Gastrocnemius medialis (tissue), 4 donors: Measurements from ENCODE around the gene KRTAP16-1. TPM values are rescaled to one million over a fixed set of nuclear protein-coding genes. Genes with fewer than 3 reads are reported as not detected.
"Not testable (repeated sequence)": the region's sequence is repeated elsewhere in the genome, so short reads cannot be mapped to it uniquely, and the experiment has no call there.

Source experiments
- ATAC-seq, 2 donors: fragments of 150-250 bp; one replicate each; pipeline ENCODE4 v1.9.1; 2016
- DNase-seq, 2 donors: peaks; one replicate each; pipeline ENCODE4 v3.0.0-alpha.2; 2019
- H3K27ac ChIP-seq, 4 donors: fragments of 200-600 bp; sonication (generic); 1 replicate in 1 of 4; 2 replicates in 3 of 4; pipeline ENCODE4 v1.5.1; 2016 to 2018; ENCODE audit warnings: mild to moderate bottlenecking in 2 of 4, moderate library complexity in 1 of 4
- H3K27me3 ChIP-seq, 3 donors: fragments of 200-600 bp; sonication (generic) in 2 of 3; 1 replicate in 1 of 3; 2 replicates in 2 of 3; pipeline versions ENCODE4 v1.5.1 to v1.6.0; 2016 to 2019; ENCODE audit warnings: mild to moderate bottlenecking in 1 of 3, moderate library complexity in 1 of 3
- H3K36me3 ChIP-seq, 2 donors: fragments of 200-600 bp; sonication (generic) in 1 of 2; one replicate each; pipeline ENCODE4 v1.5.1; 2017 to 2018
- H3K4me1 ChIP-seq, 2 donors: fragments of 200-600 bp; sonication (generic) in 1 of 2; one replicate each; pipeline ENCODE4 v1.5.1; 2016 to 2017; ENCODE audit warnings: mild to moderate bottlenecking in 2 of 2
- H3K4me3 ChIP-seq, 4 donors: fragments of 200-600 bp; sonication (generic) in 3 of 4; 1 replicate in 1 of 4; 2 replicates in 3 of 4; pipeline ENCODE4 v1.5.1; 2016 to 2019; ENCODE audit warnings: mild to moderate bottlenecking in 2 of 4
- H3K9me3 ChIP-seq, 3 donors: fragments of 200-600 bp; sonication (generic) in 2 of 3; 1 replicate in 1 of 3; 2 replicates in 2 of 3; pipeline ENCODE4 v1.5.1; 2016 to 2019
- CTCF ChIP-seq, 5 experiments: fragments of 450-650 bp in 3 of 5; fragments of 200-600 bp in 2 of 5; sonication (generic) in 2 of 5; IDR thresholded peaks in 4 of 5; conservative IDR thresholded peaks in 1 of 5; 1 replicate in 4 of 5; 2 replicates in 1 of 5; pipeline ENCODE4 v1.5.1; 2016 to 2019; ENCODE audit warnings: antibody characterized with exemption in 5 of 5, mild to moderate bottlenecking in 3 of 5, moderate library complexity in 3 of 5
- POLR2A ChIP-seq, 2 donors: fragments of 450-650 bp; IDR thresholded peaks; one replicate each; pipeline ENCODE4 v1.6.1; 2017; ENCODE audit warnings: antibody characterized with exemption in 2 of 2, mild to moderate bottlenecking in 2 of 2, moderate library complexity in 2 of 2
- in situ Hi-C, 4 donors: fragments of 200-750 bp; cut with MboI; loops; one replicate each; pipeline versions ENCODE4 v1.15.0 to v1.8.0; 2017; ENCODE audit warnings: low sequenced_read_pairs in 4 of 4
- intact Hi-C: fragments of 100-400 bp; cut with DNase I; formaldehyde crosslinking; loops from one replicate; pipeline ENCODE4 v1.15.1; 2023; ENCODE audit warnings: low total_unique reads
- total RNA-seq, 4 donors: library from RNA; depleted of rRNA; stranded (reverse); fragments of >200 nt; gene quantifications; one replicate each; pipeline versions ENCODE4 v1.1.0 to v1.2.3, GENCODE V29; 2016

Gene KRTAP16-1
- total RNA-seq, 4 donors from 2014 or later: not detected

DNA sequence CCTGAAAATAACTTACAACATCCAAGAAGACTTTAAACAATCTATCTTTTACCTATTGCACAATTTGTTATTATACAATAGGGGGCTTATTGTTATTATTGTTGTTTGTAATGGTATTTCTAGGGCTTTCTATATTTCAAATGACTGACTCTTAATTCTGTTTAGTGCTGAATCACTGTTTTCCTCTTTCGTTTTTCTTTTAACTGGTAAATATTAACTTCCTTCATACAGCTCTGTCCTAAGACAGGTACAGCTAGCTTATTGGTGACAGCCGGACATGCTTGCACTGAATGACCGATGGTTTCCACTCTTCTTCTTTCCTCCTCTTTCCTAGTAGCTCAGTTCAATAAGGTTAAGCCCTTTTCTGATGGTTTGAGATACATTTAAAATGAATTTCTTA lies 22.1 kb downstream of the KRTAP16-1 start:
- Histone ChIP-seq H3K9me3 (no peaks in the 10 kb centered on the region), H3K4me3 (no peak overlapping the region), H3K36me3 (no peaks in the 10 kb centered on the region), H3K4me1 (no peaks in the 10 kb centered on the region), H3K27ac (no peak overlapping the region), H3K27me3 (no peaks in the 10 kb centered on the region)
- TF ChIP-seq CTCF (IDR thresholded peaks at IDR 0.05 in 4 of 5, conservative IDR thresholded peaks at IDR 0.05 in 1 of 5): no peak
- TF ChIP-seq POLR2A (IDR thresholded peaks at IDR 0.05): no peak
- ATAC-seq (no peak), DNase-seq (no peak)
- intact Hi-C loops: no loop called here
- in situ Hi-C loops: no loop called here

DNA sequence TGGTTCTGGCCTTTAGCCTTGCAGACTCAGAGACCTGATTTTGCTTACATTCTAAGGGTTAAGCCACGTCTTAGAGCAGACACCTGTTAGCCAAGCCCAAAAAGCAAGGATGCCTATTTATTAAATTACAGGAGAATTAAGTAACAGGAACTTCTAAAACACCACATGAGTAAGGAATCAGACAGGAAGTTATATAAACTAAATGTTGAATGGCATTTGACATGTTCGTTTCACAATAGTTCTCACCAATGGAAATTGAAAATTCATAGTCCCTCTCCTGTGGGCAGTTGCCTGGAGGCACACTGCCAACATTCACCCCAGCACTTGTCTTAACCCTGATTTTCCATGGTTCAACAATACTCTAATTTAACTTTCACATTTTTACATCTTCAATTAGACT lies 24.6 kb downstream of the KRTAP16-1 start:
- Histone ChIP-seq H3K4me1 (no peaks in the 10 kb centered on the region), H3K27ac (no peak overlapping the region), H3K27me3 (peaks cover 0 to 4% (median 0%) of the 10 kb centered on the region in 3 donors), H3K4me3 (no peak overlapping the region), H3K9me3 (no peaks in the 10 kb centered on the region), H3K36me3 (no peaks in the 10 kb centered on the region)
- in situ Hi-C loops (no loop called here), intact Hi-C loops (no loop called here)
- no peak for ATAC-seq
- no peak for DNase-seq
- TF ChIP-seq CTCF (IDR thresholded peaks at IDR 0.05 in 4 of 5, conservative IDR thresholded peaks at IDR 0.05 in 1 of 5): no peak
- no peak for TF ChIP-seq POLR2A (IDR thresholded peaks at IDR 0.05)

DNA sequence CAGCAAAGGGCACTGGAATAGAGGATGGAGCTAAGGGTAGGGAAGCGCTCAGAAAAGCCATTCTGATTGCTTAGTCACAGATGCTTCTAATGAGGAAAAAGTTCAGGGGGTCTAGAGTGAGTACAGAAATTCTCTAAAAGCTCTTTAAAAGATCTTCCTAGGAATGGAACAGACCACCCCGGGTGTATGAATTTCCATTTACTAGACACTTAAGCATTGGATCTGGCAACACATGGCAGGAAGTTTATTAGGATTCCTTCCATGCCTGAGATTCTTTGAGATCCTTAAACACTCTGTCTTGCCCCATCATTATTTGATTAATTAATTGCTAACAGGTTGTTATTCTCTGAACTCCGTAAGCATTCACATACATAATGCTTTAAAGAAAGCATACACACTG lies 25.1 kb downstream of the KRTAP16-1 start:
- Histone ChIP-seq H3K9me3 (no peaks in the 10 kb centered on the region), H3K27ac (no peak overlapping the region), H3K4me1 (no peaks in the 10 kb centered on the region), H3K27me3 (peaks cover 0 to 4% (median 0%) of the 10 kb centered on the region in 3 donors), H3K36me3 (no peaks in the 10 kb centered on the region), H3K4me3 (no peak overlapping the region)
- no peak for TF ChIP-seq POLR2A (IDR thresholded peaks at IDR 0.05)
- TF ChIP-seq CTCF (IDR thresholded peaks at IDR 0.05 in 4 of 5, conservative IDR thresholded peaks at IDR 0.05 in 1 of 5): no peak
- ATAC-seq (no peak), DNase-seq (no peak)
- in situ Hi-C loops: no loop called here
- intact Hi-C loops: no loop called here

- no peak for ATAC-seq
- TF ChIP-seq CTCF (IDR thresholded peaks at IDR 0.05 in 4 of 5, conservative IDR thresholded peaks at IDR 0.05 in 1 of 5): no peak
- TF ChIP-seq POLR2A (IDR thresholded peaks at IDR 0.05): no peak
- Histone ChIP-seq H3K27ac (no peak overlapping the region), H3K4me3 (no peak overlapping the region), H3K9me3 (no peaks in the 10 kb centered on the region), H3K4me1 (no peaks in the 10 kb centered on the region), H3K27me3 (peaks cover 0 to 4% (median 3%) of the 10 kb centered on the region in 3 donors), H3K36me3 (no peaks in the 10 kb centered on the region)
- intact Hi-C loops: no loop called here
- in situ Hi-C loops: no loop called here
- DNase-seq: no peak
Observed at GRCh38 chr17:41278176-41278955, 30.7 kb downstream of the KRTAP16-1 start.

DNA sequence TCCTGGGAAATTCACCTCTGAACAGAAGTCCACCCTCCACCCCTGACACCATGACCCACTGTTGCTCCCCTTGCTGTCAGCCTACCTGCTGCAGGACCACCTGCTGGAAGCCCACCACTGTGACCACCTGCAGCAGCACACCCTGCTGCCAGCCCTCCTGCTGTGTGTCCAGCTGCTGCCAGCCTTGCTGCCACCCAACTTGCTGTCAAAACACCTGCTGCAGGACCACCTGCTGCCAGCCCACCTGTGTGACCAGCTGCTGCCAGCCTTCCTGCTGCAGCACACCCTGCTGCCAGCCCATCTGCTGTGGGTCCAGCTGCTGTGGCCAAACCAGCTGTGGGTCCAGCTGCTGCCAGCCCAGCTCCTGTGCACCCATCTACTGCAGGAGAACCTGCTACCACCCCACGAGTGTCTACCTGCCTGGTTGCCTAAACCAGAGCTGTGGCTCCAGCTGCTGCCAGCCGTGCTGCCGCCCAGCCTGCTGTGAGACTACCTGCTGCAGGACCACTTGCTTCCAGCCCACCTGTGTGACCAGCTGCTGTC lies 33.4 kb downstream of the KRTAP16-1 start, which contains the start of gene KRTAP9-7:
Gene KRTAP9-7 (plus strand): TSS at position 51 of the 543 bp plus-strand sequence. CDS start 0 bp downstream, at position 51.
- H3K4me1 ChIP-seq, H3K27me3 ChIP-seq, H3K4me3 ChIP-seq, intact Hi-C loops, DNase-seq, H3K27ac ChIP-seq, H3K9me3 ChIP-seq, H3K36me3 ChIP-seq, ATAC-seq, in situ Hi-C loops: not testable (repeated sequence)
